Neural progenitor cell (in vitro differentiated cells): Measurements from ENCODE around the gene SOST. TPM values are rescaled to one million over a fixed set of nuclear protein-coding genes. Genes with fewer than 3 reads are reported as not detected.
A peak's percentile ranks its signal among the peaks of the same experiment; 100 is the strongest.

ENCODE experiments used
- DNase-seq: peaks from one replicate; pipeline ENCODE4 v3.0.0-alpha.2; 2016; ENCODE audit warnings: low spot score
- H2AFZ ChIP-seq: fragments of 200-600 bp; sonication (generic); replicated peaks from 2 replicates; pipeline ENCODE4 v1.6.1; 2016; ENCODE audit warnings: antibody characterized with exemption
- H3F3A ChIP-seq: fragments of 200-600 bp; sonication (generic); 2 replicates; pipeline ENCODE4 v1.6.1; 2016; ENCODE audit warnings: antibody characterized with exemption, low read depth
- H3K27ac ChIP-seq: fragments of 200-600 bp; sonication (generic); 2 replicates; pipeline ENCODE4 v1.5.1; 2016; ENCODE audit warnings: mild to moderate bottlenecking
- H3K27me3 ChIP-seq: fragments of 200-600 bp; sonication (generic); 2 replicates; pipeline ENCODE4 v1.6.1; 2016; ENCODE audit warnings: mild to moderate bottlenecking, moderate library complexity
- H3K36me3 ChIP-seq: fragments of 200-600 bp; sonication (generic); 2 replicates; pipeline ENCODE4 v1.5.1; 2016
- H3K4me1 ChIP-seq: fragments of 200-600 bp; sonication (generic); 2 replicates; pipeline ENCODE4 v1.6.1; 2016; ENCODE audit warnings: mixed run types
- H3K4me2 ChIP-seq: fragments of 200-600 bp; sonication (generic); 2 replicates; pipeline ENCODE4 v1.6.1; 2016
- H3K4me3 ChIP-seq: fragments of 200-600 bp; sonication (generic); 2 replicates; pipeline ENCODE4 v1.5.1; 2016
- H3K79me2 ChIP-seq: fragments of 200-600 bp; sonication (generic); 2 replicates; pipeline ENCODE4 v1.6.1; 2016; ENCODE audit warnings: low read depth
- H3K9ac ChIP-seq: fragments of 200-600 bp; sonication (generic); 2 replicates; pipeline ENCODE4 v1.6.1; 2016
- H3K9me3 ChIP-seq: fragments of 200-600 bp; sonication (generic); 2 replicates; pipeline ENCODE4 v1.5.1; 2016; ENCODE audit warnings: low read depth
- H4K20me1 ChIP-seq: fragments of 200-600 bp; sonication (generic); 2 replicates; pipeline ENCODE4 v1.6.1; 2016; ENCODE audit warnings: low read depth
- H3K27ac Mint-ChIP-seq: 3 replicates; pipeline ENCODE4 v1.8.0; 2021; ENCODE audit warnings: mixed read lengths
- H3K27me3 Mint-ChIP-seq: 2 replicates; pipeline ENCODE4 v1.8.0; 2022; ENCODE audit warnings: low read depth, mild to moderate bottlenecking, inconsistent platforms, moderate library complexity, mixed read lengths; ENCODE audit not compliant: insufficient read depth
- H3K36me3 Mint-ChIP-seq: 3 replicates; pipeline ENCODE4 v1.8.0; 2021; ENCODE audit warnings: mixed read lengths
- H3K4me1 Mint-ChIP-seq: 3 replicates; pipeline ENCODE4 v1.8.0; 2021; ENCODE audit warnings: mixed read lengths
- H3K4me3 Mint-ChIP-seq: 3 replicates; pipeline ENCODE4 v1.8.0; 2021; ENCODE audit warnings: mild to moderate bottlenecking, moderate library complexity, mixed read lengths
- H3K9me3 Mint-ChIP-seq: 3 replicates; pipeline ENCODE4 v1.8.0; 2020; ENCODE audit warnings: mixed read lengths
- CTCF ChIP-seq: fragments of 200-600 bp; sonication (generic); IDR thresholded peaks from 2 replicates; pipeline ENCODE4 v1.5.1; 2017; ENCODE audit warnings: antibody characterized with exemption, mild to moderate bottlenecking
- EZH2 ChIP-seq: fragments of 200-600 bp; sonication (generic); IDR thresholded peaks from 2 replicates; pipeline ENCODE4 v1.6.1; 2017; ENCODE audit warnings: antibody characterized with exemption, mild to moderate bottlenecking, moderate library complexity
- EZH2phosphoT487 ChIP-seq: fragments of 200-600 bp; sonication (generic); IDR thresholded peaks from 2 replicates; pipeline ENCODE4 v1.6.1; 2017; ENCODE audit warnings: antibody characterized with exemption
- total RNA-seq: library from RNA; depleted of rRNA; stranded (reverse); fragments of >200 nt; gene quantifications from 2 replicates; pipeline ENCODE4 v1.2.3, GENCODE V29; 2015; ENCODE audit warnings: low replicate concordance

SOST gene
- total RNA-seq, 1 donor from 2014 or later = 0.06 TPM

GRCh38 chr17:43791589-43791988 is 33.0 kb upstream of the SOST start:
- H4K20me1 ChIP-seq = no peaks in the 10 kb centered on the region
- peak overlapping the region; percentile 22 for H3K4me3 Mint-ChIP-seq
- H3K27ac Mint-ChIP-seq = no peak overlapping the region
- TF ChIP-seq CTCF (no peak), EZH2phosphoT487 (no peak), EZH2 (no peak)
- H3K4me1 Mint-ChIP-seq = peaks cover 6% of the 10 kb centered on the region
- peaks cover 5% of the 10 kb centered on the region for H3K27me3 Mint-ChIP-seq
- peaks cover 10% of the 10 kb centered on the region for H3K9me3 Mint-ChIP-seq
- peak; percentile 34 for DNase-seq
- no peak overlapping the region for H3K4me2 ChIP-seq
- H3K9ac ChIP-seq = no peak overlapping the region
- H3K27ac ChIP-seq = no peak overlapping the region
- H3K36me3 ChIP-seq = no peaks in the 10 kb centered on the region
- H3K9me3 ChIP-seq = no peaks in the 10 kb centered on the region
- no peaks in the 10 kb centered on the region for H3K79me2 ChIP-seq
- no peak overlapping the region for H3K4me3 ChIP-seq
- no peaks in the 10 kb centered on the region for H3K4me1 ChIP-seq
- peak overlapping the region; percentile 81 for H2AFZ ChIP-seq
- H3K27me3 ChIP-seq = no peaks in the 10 kb centered on the region
- no peaks in the 10 kb centered on the region for H3K36me3 Mint-ChIP-seq
- no peaks in the 10 kb centered on the region for H3F3A ChIP-seq

GRCh38 chr17:43790311-43790940 is 31.8 kb upstream of the SOST start:
- Histone ChIP-seq H3K27ac (no peak overlapping the region), H3K79me2 (no peaks in the 10 kb centered on the region), H3K27me3 (no peaks in the 10 kb centered on the region), H3K36me3 (no peaks in the 10 kb centered on the region), H3K9me3 (no peaks in the 10 kb centered on the region), H3K4me3 (no peak overlapping the region), H3F3A (no peaks in the 10 kb centered on the region), H3K9ac (no peak overlapping the region), H2AFZ (no peak overlapping the region), H4K20me1 (no peaks in the 10 kb centered on the region), H3K4me1 (no peaks in the 10 kb centered on the region), H3K4me2 (no peak overlapping the region)
- peaks cover 10% of the 10 kb centered on the region for H3K9me3 Mint-ChIP-seq
- H3K4me3 Mint-ChIP-seq = no peak overlapping the region
- DNase-seq = no peak
- no peak overlapping the region for H3K27ac Mint-ChIP-seq
- no peaks in the 10 kb centered on the region for H3K36me3 Mint-ChIP-seq
- peaks cover 7% of the 10 kb centered on the region for H3K27me3 Mint-ChIP-seq
- TF ChIP-seq EZH2phosphoT487 = no peak
- TF ChIP-seq CTCF = peak; percentile 13
- H3K4me1 Mint-ChIP-seq = peaks cover 6% of the 10 kb centered on the region

GRCh38 chr17:43789482-43789881 is 30.9 kb upstream of the SOST start:
- H3K4me1 Mint-ChIP-seq = peaks cover 6% of the 10 kb centered on the region
- H3K27ac ChIP-seq = no peak overlapping the region
- no peak overlapping the region for H3K9ac ChIP-seq
- TF ChIP-seq EZH2phosphoT487 = no peak
- no peak for TF ChIP-seq EZH2
- TF ChIP-seq CTCF = no peak
- H3K4me3 ChIP-seq = no peak overlapping the region
- peaks cover 10% of the 10 kb centered on the region for H3K9me3 Mint-ChIP-seq
- no peaks in the 10 kb centered on the region for H3K36me3 ChIP-seq
- peaks cover 7% of the 10 kb centered on the region for H3K27me3 Mint-ChIP-seq
- no peaks in the 10 kb centered on the region for H3K9me3 ChIP-seq
- H3K27me3 ChIP-seq = no peaks in the 10 kb centered on the region
- H2AFZ ChIP-seq = no peak overlapping the region
- no peak for DNase-seq
- no peak overlapping the region for H3K4me2 ChIP-seq
- no peaks in the 10 kb centered on the region for H3K79me2 ChIP-seq
- no peak overlapping the region for H3K27ac Mint-ChIP-seq
- no peaks in the 10 kb centered on the region for H3F3A ChIP-seq
- H4K20me1 ChIP-seq = no peaks in the 10 kb centered on the region
- H3K4me3 Mint-ChIP-seq = no peak overlapping the region
- H3K4me1 ChIP-seq = no peaks in the 10 kb centered on the region
- H3K36me3 Mint-ChIP-seq = no peaks in the 10 kb centered on the region
